M059J (cell line): ENCODE measurements around the gene ADCY5. TPM values are rescaled to one million over a fixed set of nuclear protein-coding genes. Genes with fewer than 3 reads are reported as not detected.
A peak's percentile ranks its signal among the peaks of the same experiment; 100 is the strongest.

Experiments used
- DNase-seq: peaks from one replicate; pipeline ENCODE4 v3.0.0-alpha.2; 2012; ENCODE audit warnings: low read depth
- total RNA-seq: library from RNA; depleted of rRNA; stranded (reverse); fragments of >200 nt; shearing (Covaris generic); gene quantifications from 2 replicates; pipeline ENCODE4 v1.2.3, GENCODE V29; 2014

ADCY5 gene
- total RNA-seq, 1 experiment from 2014 or later, result not detected

DNA sequence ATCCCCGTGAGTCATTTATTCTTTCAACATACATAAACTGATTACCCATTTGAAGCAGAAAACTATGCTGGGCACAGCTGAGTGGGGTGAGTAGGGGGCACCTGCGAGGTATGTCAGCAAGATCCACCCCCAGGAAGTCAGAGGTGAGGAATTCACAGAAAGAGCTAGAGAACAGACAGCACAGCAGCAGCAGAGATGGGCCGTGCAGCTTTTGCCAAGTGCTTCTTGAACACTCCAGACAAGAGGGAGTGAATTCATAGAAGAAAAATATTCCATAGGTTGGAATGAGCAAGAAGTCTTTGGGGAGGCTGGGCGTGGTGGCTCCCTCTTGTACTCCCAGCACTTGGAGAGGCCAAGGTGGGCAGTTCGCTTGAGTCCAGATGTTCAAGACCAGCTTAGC is 9.4 kb upstream of the ADCY5 start:
- DNase-seq, result no peak

DNA sequence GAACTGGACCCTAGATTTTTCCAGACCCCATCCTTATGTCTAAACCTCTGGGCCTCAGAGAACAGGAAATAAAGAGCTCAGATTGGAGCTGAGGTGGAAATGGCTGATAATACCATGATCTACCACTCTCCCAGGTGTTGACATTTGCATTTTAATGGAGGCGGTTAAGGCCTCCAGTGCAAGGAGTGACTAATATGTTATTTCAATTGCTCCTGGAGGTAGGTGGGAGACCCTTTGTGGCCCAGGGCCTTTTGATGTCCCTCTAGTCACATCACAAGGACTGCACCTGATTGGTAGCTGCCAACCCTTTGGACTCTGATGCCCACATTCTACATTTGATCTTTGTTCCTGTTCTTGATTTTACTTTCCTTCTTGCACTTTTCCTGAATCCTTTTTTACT is 9.0 kb upstream of the ADCY5 start:
- no peak for DNase-seq

DNA sequence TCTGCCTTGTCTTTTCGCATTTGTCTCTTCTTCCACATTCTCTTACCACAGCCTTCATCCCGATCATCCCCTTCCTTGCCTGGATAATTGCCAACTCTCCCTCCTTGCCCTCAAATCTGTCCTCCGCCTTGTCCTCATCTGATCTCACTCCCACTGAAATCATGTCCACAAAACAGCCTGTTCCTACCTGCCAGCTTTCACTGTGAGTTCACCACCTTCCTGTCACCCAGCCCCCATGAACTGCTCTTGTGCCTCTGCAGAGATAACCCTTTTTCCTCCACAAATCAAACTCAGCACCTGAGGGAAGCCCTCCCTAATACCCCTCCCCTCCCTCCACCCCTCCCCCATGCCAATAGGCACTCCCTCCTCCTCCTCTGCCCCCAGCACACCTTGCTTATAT is 4.8 kb upstream of the ADCY5 start:
- DNase-seq, result no peak

DNA sequence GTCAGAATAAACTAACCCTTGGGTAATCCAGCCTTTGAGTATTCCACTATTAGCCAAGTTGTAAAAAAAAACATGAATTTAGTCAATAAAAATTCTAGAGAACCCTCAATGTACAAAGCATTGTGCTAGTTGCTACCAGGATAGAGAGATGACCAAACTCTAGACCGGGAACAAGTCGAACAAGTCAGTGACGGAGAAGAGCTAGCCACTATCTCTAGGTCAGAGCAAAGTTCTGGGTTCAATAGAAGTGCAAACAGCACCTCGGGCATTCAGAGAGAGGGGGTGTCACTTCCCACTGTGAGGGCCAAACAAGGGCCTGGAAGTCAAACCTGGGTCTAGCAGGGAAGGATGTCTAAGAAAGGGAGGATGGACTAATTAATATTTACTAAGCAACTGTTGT is 2.3 kb upstream of the ADCY5 start:
- no peak for DNase-seq

DNA sequence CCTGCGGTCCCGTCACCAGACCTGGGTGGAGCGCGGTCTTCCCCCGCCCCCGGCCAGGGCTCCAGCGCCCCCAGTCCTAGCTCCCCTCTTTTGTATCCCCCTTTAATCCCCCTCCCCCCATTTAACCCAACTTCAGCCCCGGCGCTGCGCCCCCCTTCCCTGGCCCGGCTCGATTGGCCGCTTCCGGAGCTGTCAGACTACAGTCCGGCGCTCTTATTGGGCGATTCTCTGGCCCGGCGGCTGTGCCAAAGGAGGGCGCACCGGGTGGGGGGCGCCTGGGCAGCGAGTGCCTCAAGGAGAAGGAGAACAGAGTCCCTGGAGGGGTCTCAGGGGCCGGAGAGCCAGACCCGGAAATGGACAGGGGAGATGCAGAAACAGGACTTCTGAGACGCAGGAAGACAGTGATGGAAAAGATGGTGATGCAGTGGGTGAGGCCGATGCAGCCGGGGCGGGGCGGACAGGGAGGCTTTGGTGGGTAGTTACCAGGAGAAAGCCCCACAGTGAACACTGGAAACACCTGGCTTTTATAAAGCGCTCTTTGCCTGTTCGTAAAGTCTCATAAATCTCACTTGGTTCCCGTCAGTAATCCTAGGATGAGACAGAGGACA is 1.2 kb upstream of the ADCY5 start:
- no peak for DNase-seq

DNA sequence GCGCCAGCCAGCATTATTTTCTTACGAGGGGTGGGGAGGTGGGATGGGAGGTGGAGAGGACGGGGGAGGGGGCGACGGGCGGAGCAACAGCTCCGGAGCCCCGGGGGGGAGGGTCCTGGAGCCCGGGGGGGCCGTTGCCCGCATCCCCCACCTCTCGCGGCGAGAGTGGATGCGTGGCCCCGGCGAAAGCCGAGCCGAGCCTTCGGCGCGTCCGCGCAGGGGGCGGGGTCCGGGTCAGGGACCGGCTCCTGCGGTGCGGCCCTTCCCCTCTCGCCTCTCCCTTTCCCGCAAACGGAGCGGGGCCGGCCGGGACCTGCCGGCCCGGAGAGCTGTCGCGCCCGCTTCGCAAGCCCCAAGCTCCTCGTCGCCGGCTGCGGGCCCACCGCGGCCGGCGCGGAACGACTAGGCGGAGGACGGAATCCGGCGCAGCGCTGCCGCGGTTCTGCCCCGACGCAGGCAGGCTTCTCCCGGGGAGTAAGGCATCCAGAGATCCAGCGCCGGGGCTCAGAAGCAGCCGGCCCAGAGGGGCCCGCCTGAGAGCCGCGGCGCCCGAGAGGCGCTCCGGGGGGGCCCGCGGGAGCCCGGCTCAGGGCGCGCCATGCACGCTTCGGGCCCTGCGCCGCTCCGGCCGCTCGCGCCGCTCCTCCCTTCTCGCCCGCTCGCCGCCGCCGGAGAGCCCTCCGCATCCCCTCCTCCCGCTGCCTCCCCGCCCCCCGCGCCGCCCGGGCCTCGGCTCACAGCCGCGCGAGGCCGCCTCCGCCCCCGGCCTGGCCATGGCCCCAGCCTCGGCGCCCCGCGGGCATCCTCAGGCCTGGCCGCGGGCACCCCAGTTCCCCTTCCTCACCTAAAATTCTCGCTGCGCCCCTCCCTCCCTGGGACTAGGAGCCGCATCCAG is 459 bp upstream of the ADCY5 start:
- peak; percentile 18 for DNase-seq

DNA sequence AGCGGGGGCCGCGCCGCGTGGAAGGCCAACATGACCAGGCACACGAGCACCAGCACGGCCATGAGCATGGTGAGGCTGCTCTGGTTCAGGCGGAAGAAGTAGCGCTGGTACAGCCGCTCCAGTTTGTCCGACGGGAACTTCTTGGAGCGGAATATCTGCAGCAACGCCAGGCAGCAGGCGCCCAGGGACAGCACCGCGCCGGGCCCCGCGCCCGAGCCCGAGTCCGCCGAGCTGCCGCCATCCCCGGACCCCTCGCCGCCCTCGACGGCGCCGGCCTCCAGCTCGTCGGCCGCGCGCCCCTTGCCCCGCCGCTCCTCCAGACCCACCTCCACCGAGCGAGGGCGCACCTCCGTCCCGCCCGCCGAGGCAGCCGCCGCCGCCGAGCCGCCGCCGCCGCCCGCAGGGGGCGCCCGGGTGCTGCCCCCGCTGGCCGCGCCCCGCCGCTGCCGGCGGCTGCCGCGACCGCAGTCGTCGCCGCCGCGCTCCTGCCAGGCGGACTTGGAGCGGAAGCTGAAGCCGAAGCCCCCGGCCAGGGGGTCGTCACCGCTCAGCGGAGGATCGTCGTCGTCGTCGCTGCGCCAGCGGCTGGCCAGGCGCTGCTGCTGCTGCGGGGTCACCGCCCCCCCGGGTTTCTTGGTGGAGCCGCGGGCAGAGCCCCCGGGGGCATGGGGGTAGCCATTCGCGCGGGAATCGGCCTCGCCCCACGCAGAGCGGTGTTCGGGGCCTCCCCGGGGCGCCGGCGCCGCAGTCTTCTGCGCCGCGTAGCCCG is 957 bp downstream of the ADCY5 start:
- DNase-seq, result no peak

DNA sequence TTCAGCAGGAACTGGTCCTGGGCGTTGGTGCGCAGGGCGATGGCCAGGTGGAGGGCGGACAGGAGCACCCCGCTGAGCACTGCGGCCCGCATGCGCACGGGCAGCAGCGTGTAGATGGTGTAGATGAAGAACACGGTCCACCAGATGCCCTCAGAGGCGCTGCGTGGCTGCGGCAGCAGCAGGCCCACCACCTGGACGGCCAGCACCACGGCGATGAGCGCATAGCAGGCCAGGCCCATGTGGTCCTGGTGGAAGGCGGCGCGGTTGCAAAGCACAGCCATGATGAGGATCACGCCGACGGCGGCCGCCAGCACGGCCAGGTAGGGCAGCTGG is 1.5 kb downstream of the ADCY5 start:
- DNase-seq, result no peak

DNA sequence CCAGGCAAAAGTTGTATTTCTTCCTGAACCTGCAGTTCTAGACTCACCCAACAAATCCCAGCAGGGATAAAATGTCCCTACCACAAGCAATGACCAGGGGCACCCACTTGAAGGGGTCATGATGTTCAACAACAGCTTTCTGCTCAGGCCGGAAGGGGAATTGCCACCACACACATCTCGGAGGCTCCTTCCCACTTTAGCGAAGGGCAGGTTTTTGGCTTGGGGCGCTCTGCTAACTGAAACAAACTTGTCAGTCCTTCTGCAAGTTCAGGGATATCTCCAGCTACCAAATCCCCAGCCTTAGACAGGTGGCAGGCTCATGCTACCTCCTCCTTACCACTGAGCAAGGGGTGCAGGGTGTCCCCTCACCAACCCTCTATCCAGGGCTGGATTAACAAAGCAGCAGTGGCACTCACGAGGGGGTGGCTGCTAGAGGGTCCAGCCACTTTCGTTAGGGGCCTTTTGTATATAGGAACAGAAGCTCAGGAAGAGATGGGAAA is 2.2 kb downstream of the ADCY5 start:
- no peak for DNase-seq

DNA sequence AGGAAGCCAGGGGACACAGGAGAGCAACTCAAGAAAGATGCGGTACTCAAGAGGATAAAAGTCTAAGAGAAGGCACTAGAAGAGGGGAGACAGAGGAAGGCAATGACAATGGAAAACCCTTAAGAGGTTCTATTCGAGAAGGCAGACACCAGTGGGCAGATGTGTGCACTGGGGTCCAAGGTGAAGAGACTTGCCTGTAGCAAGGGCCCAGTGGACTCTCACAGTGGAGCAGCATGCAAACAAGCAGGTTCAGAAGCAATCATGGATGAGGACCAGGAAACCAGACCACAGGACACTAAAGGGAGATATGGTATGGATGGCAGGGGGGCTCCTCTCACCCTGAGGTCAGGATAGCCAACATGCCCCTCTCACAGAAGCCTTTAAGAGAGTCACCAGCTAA is 2.7 kb downstream of the ADCY5 start:
- no peak for DNase-seq

DNA sequence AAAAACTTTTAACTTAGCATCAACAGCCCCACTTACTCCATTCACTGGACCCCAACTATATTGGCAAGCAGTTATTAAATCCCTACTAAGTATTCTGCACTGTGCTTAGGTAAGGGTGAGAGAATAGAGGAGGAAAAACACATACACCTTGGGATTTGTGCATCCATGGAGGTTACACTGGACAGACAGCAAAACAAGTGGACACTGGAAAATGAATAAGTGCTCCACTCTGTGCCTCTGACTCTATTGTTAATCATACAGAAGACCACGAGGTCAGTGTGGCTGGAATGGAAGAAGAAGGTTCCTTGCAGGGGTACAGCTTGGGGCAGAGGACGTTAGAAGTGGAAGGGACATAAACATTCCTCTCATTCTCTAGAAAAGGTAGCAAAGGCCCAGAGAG is 3.2 kb downstream of the ADCY5 start:
- no peak for DNase-seq

DNA sequence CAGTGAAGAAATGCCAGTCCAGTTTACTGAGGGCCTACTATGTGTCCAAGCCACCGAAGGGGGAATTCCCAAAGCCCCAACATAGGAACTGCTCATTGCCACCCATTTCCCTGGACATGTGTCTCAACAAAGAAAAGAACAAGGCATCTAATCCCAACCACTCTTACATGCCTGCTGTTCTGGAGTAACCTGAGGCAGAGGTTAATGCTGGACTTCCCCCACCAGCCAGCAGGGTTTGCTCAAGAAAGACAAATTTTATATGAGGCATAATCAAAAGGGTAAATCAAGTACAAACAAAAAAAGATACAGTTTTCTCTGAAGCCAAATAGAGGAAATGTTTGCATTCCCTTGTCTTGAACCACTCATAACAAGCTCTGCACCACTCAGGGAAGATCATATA is 4.1 kb downstream of the ADCY5 start:
- no peak for DNase-seq

DNA sequence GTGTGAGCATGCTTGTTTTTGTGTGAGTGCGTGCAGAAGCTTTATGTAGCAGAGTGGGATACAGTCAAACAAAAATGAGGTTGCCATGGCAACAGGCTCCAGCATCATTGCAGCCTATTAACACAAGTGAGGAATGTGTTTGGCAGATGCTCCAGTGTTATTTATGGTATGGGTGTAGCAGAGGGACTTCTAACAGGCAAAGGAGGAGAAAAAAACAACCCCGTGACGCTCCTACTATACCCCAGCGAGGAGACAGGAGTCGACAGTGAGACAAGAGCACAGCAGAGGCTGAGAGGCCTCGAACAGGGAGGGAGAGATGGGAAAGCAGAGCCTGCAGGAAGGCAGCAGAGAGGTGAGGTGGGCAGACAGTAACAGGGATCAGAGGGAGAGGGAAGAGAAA is 4.9 kb downstream of the ADCY5 start:
- DNase-seq, result peak; percentile 22

DNA sequence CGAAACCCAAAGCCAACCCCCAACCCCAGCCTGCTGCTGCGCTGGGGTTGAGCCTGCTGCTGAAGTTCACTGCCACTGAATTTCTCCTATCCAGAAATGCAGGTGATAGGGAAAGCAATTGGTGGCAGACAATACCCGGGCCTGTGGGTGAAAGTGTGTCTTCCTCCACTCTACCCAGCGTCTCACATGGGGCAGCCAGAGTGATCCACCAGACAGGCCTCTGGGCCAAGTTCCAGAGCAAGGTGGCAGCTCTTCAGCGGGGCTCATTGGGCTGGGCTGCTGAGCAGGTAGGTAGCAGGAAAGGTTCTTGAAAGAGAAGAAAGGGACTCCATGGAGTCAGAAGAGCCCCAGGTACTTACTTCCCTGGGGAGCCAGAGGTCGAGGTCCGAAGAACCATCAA is 6.0 kb downstream of the ADCY5 start:
- no peak for DNase-seq

DNA sequence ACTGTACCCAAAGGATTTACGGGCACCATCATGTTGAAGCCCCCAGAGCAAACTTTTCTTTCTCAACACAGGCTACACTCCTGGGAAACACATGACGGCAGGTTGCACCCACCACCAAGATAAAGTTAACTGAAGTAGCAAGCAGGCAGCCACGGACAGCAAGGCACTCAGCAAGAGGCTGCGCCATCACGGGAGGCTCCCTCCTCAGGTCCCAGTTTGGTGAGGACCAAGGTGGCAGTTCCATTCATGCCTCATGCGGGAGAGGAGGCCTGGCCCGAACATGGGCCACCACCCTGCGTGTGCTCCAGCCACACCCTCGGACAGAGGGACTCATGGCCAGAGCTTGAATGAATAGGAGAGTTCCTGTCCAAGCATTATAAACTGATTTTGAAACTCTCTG is 6.8 kb downstream of the ADCY5 start:
- DNase-seq, result no peak

DNA sequence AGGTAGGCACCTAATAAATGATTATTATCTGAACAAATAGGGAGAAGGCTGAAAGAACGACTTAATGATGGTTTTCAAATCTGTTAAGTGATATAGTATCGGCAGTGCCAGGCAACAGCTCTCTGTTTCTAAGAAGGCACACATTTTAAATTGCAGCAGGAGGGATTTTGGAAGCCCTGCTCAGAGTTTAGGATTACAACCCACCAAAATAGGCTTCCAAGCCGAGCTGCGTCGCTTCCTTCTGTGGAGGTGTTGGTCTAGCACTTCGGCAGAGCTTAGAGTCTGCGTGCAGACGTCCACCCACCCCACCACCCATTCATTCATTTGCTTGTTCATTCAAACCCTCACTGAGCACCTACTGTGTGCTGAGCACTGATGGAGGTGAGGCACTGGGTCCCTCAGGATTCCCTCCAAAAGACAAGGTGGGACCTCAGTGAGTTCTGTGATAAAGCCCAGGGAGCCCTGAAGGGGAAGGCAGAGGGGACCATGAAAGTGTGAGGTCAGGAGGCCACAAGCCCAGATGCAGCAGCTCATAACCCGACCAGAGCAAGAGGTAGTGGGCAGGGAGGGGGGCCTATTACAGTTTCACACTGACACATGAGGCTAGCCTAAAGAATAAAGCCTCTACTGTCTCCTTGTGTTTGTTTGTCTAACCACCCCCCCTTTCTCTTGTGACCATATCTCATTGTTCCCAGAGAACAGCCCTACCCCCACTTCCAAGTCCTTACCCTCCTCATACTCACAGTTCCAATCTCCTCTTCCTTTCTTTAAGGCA is 8.9 kb downstream of the ADCY5 start:
- DNase-seq, result no peak

DNA sequence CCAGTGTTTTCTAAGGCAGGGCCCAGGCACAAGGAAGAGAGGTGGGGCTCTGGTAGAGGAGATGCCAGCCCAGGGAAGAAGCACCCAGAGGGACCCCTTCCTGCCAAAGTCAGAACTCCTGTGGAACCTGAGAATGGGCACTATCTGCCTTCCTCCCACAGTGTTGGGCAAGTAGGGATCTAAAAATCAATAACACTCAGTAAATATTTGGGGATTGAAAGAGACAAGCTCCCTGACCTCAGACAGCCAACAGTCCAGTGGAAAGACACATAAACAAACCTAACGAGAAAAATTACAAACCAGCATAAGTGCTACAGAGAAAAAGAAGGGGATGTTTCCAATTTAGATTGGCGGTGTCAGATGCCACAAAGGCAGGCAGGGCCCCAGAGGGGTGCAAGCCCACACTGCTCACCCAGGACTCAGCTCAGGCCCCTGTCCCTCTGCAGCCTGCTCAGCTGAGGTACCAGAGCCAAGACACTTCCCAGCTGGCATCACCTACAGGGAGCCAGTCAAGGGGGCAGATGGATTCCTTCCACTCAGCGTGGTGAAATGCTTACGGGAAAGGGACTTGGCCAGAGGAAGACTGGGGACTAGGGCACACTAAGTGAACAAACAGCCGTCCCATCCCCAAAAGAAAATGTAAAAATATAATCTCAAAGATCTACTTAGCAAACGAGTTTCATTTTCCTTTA is 15.9 kb downstream of the ADCY5 start:
- DNase-seq, result no peak

DNA sequence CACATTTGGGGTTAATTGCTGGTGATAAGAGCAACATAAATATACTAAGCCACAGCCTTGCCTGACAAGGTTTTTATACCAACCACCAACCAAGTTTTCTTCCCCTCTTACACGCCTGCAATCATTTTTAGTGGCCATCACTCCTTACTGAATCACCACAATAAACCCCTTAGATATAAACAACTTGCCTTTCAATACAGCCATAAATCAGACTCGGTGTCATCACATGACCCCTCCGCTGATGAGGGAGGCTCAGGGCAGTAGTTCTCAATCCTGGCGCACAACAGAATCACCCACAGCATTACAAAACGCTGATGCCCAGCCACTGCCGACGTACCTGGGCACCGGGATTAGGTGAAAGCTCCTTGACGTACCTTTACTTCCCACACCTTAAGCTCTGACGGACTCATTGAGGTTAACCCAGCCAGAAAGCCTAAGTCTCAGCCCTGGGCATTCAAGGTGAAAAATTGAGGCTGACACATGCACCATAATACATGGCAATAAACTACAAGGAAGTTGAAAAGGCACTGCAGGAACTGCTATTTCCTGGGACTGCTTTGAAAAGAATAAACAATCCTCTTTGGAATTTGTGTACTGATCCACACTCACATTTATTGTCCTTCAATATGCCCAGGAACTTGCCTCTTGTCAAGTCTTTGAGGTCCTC is 17.1 kb downstream of the ADCY5 start:
- DNase-seq, result peak; percentile 88

DNA sequence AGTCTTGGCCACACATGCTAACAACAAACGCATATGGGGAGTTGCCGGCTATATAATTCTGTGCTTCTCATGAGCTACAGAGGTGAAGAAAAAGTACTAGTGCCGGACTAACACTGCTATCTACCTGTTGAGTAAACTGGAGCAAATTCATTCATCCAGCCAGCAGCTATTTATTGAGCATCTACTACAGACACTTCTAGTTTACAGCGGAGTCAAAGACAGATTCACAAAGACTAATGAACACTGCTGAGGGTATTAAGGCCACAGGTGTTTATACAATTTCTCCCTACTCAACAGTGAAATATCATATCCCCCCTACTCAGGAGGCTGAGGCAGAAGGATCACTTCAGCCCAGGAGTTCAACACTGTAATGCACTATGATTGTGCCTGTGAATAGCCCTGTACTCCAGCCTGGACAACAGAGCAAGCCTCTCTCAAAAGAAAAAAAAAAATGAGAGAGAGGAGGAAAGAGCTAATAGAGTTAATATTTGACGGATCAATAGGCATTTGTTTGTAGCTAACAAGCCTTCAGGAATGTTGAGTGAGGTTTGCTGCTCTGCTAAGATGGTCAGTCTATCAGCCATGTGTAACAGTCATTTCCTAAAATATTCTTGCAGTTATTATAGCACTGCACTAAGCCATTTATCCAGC is 17.8 kb downstream of the ADCY5 start:
- no peak for DNase-seq

DNA sequence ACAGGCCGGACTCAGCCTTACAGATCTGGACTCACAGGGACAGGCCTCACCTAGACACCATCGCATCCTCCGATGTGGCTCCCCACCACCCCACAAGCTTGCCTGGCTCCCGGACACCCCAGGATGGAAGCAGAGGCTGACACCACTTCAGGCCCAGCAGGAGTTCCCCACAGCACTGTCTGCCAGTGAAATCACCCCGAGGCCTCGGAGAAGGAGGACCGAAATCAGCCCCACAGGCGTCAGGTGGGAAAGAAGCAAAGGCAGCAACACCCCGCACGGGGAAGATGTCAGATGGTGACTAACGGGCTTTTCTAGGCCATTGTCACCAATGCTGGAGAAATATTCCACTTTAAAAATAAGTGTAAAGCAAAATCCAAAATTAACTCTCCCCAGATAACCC is 18.6 kb downstream of the ADCY5 start:
- no peak for DNase-seq
